Naive thymus-derived CD8-positive, alpha-beta T cell (primary cell): ENCODE measurements around the gene DRD1. TPM values are rescaled to one million over a fixed set of nuclear protein-coding genes. Genes with fewer than 3 reads are reported as not detected.
"Not testable (repeated sequence)": the region's sequence is repeated elsewhere in the genome, so short reads cannot be mapped to it uniquely, and the experiment has no call there.

Experiments used
- ATAC-seq, 2 donors: fragments of 150-1000 bp; cut with Tn5 transposase in 1 of 2; sonication (Bioruptor Pico), chemical (Tn5 transposase) in 1 of 2; 1 replicate in 1 of 2; 2 replicates in 1 of 2; pipeline ENCODE4 v1.10.0; 2021; ENCODE audit warnings: mild to moderate bottlenecking in 2 of 2, moderate library complexity in 2 of 2
- POLR2A ChIA-PET: fragments of 350-600 bp; sonication (Branson Sonifier 250); formaldehyde crosslinking; loops from one replicate; lab custom pipeline; 2021; ENCODE audit warnings: antibody characterized with exemption; lab: Charles Lee
- DNase-seq, 10 donors: peaks; one replicate each; pipeline versions ENCODE4 v3.0.0 to v3.0.0-alpha.2; 2020 to 2022
- H3K27ac Mint-ChIP-seq, 10 donors: one replicate each; pipeline ENCODE4 v1.8.0; 2020 to 2022; ENCODE audit warnings: mild to moderate bottlenecking in 10 of 10, mixed read lengths in 10 of 10, moderate library complexity in 4 of 10, inconsistent platforms in 1 of 10
- H3K27me3 Mint-ChIP-seq, 5 donors: one replicate each; pipeline ENCODE4 v1.8.0; 2021 to 2022; ENCODE audit warnings: mixed read lengths in 5 of 5
- H3K36me3 Mint-ChIP-seq, 3 donors: one replicate each; pipeline ENCODE4 v1.8.0; 2020 to 2022; ENCODE audit warnings: mixed read lengths in 3 of 3, mild to moderate bottlenecking in 2 of 3, inconsistent platforms in 1 of 3
- H3K4me1 Mint-ChIP-seq, 4 donors: one replicate each; pipeline ENCODE4 v1.8.0; 2021 to 2022; ENCODE audit warnings: mixed read lengths in 4 of 4
- H3K4me3 Mint-ChIP-seq, 10 donors: one replicate each; pipeline ENCODE4 v1.8.0; 2020 to 2022; ENCODE audit warnings: mild to moderate bottlenecking in 10 of 10, mixed read lengths in 10 of 10, moderate library complexity in 6 of 10, inconsistent platforms in 1 of 10
- H3K9me3 Mint-ChIP-seq, 9 donors: one replicate each; pipeline ENCODE4 v1.8.0; 2020 to 2022; ENCODE audit warnings: mixed read lengths in 9 of 9, mild to moderate bottlenecking in 3 of 9, inconsistent platforms in 1 of 9, moderate library complexity in 1 of 9
- polyA plus RNA-seq, 3 donors: library from polyadenylated mRNA; unstranded; fragments of 300-500 nt; fragmentation: Illumina TruSeq; gene quantifications; one replicate each; pipeline ENCODE4 v1.2.3, GENCODE V29; 2021
- total RNA-seq, 8 experiments: library from RNA in 2 of 8; stranded (reverse) in 2 of 8; gene quantifications; one replicate each; pipeline ENCODE4 v1.2.3 and lab custom pipeline; 2021 to 2026

The DRD1 gene
- total and polyA plus RNA-seq, 5 experiments from 2014 or later: not detected

GRCh38 chr5:175454338-175454737 lies 10.4 kb upstream of the DRD1 start:
- POLR2A ChIA-PET: interaction anchor here (0.7 kb wide), 1 partner anchor 48 kb away, joined by 3 read pairs; no protein-coding TSS in a partner anchor
- H3K9me3 Mint-ChIP-seq, DNase-seq, H3K4me3 Mint-ChIP-seq, ATAC-seq, H3K27ac Mint-ChIP-seq, H3K36me3 Mint-ChIP-seq, H3K4me1 Mint-ChIP-seq: not testable (repeated sequence)
- peaks cover 17 to 63% (median 35%) of the 10 kb centered on the region in 5 donors for H3K27me3 Mint-ChIP-seq

- Mint-ChIP-seq H3K27ac (no peak overlapping the region), H3K9me3 (no peaks in the 10 kb centered on the region), H3K36me3 (no peaks in the 10 kb centered on the region), H3K4me1 (no peaks in the 10 kb centered on the region), H3K27me3 (peaks cover 22 to 76% (median 37%) of the 10 kb centered on the region in 5 donors), H3K4me3 (no peak overlapping the region)
- POLR2A ChIA-PET: interaction anchor here (0.6 kb wide), 1 partner anchor 485 kb away, joined by 4 read pairs; no protein-coding TSS in a partner anchor
- DNase-seq (no peak), ATAC-seq (no peak)
Observed at GRCh38 chr5:175452166-175452565, 8.2 kb upstream of the DRD1 start.

GRCh38 chr5:175448276-175448675 lies 4.3 kb upstream of the DRD1 start:
- no peaks in the 10 kb centered on the region for H3K9me3 Mint-ChIP-seq
- peaks cover 0 to 1% (median 0%) of the 10 kb centered on the region in 3 donors for H3K36me3 Mint-ChIP-seq
- ATAC-seq (no peak), DNase-seq (no peak)
- H3K27ac Mint-ChIP-seq: no peak overlapping the region
- POLR2A ChIA-PET: no interaction called here
- H3K4me3 Mint-ChIP-seq: no peak overlapping the region
- H3K27me3 Mint-ChIP-seq: peaks cover 21 to 74% (median 41%) of the 10 kb centered on the region in 5 donors
- peaks cover 2 to 10% (median 6%) of the 10 kb centered on the region in 4 donors for H3K4me1 Mint-ChIP-seq

GRCh38 chr5:175447571-175447970 lies 3.6 kb upstream of the DRD1 start:
- H3K4me1 Mint-ChIP-seq: peaks cover 2 to 10% (median 6%) of the 10 kb centered on the region in 4 donors
- no peak overlapping the region for H3K27ac Mint-ChIP-seq
- H3K36me3 Mint-ChIP-seq: peaks cover 0 to 1% (median 0%) of the 10 kb centered on the region in 3 donors
- ATAC-seq: no peak
- H3K27me3 Mint-ChIP-seq: peaks cover 18 to 74% (median 42%) of the 10 kb centered on the region in 5 donors
- no peaks in the 10 kb centered on the region for H3K9me3 Mint-ChIP-seq
- POLR2A ChIA-PET: no interaction called here
- DNase-seq: no peak
- H3K4me3 Mint-ChIP-seq: no peak overlapping the region

GRCh38 chr5:175446378-175446777 lies 2.4 kb upstream of the DRD1 start:
- peaks cover 21 to 74% (median 51%) of the 10 kb centered on the region in 5 donors for H3K27me3 Mint-ChIP-seq
- H3K9me3 Mint-ChIP-seq, POLR2A ChIA-PET: not testable (repeated sequence)

GRCh38 chr5:175444905-175445456 lies 999 bp upstream of the DRD1 start:
- DNase-seq (no peak), ATAC-seq (no peak)
- peaks cover 2 to 10% (median 6%) of the 10 kb centered on the region in 4 donors for H3K4me1 Mint-ChIP-seq
- H3K27ac Mint-ChIP-seq: peak overlapping the region in 1 of 10 donors; percentile 63
- POLR2A ChIA-PET: no interaction called here
- no peaks in the 10 kb centered on the region for H3K9me3 Mint-ChIP-seq
- H3K27me3 Mint-ChIP-seq: peaks cover 21 to 75% (median 47%) of the 10 kb centered on the region in 5 donors
- H3K4me3 Mint-ChIP-seq: peak overlapping the region in 9 of 10 donors; percentile 65 to 85 (median 75)
- peaks cover 0 to 1% (median 0%) of the 10 kb centered on the region in 3 donors for H3K36me3 Mint-ChIP-seq

More at GRCh38 chr5:175446378-175446777, 2.4 kb upstream of the DRD1 start:
- not testable (repeated sequence) for H3K4me1 Mint-ChIP-seq, H3K36me3 Mint-ChIP-seq, ATAC-seq, H3K4me3 Mint-ChIP-seq, DNase-seq, H3K27ac Mint-ChIP-seq

- no peak for ATAC-seq
- H3K27ac Mint-ChIP-seq: no peak overlapping the region
Observed at GRCh38 chr5:175443514-175444059, 395 bp downstream of the DRD1 start.

GRCh38 chr5:175438234-175438857 lies 5.6 kb downstream of the DRD1 start:
- POLR2A ChIA-PET: no interaction called here
- Mint-ChIP-seq H3K4me1 (peaks cover 0 to under 1% (median 0%) of the 10 kb centered on the region in 4 donors), H3K36me3 (peaks cover 0 to under 1% (median 0%) of the 10 kb centered on the region in 3 donors), H3K27me3 (peaks cover 25 to 81% (median 35%) of the 10 kb centered on the region in 5 donors), H3K4me3 (no peak overlapping the region), H3K27ac (no peak overlapping the region), H3K9me3 (no peaks in the 10 kb centered on the region)
- ATAC-seq (no peak), DNase-seq (no peak)

More at GRCh38 chr5:175443514-175444059, 395 bp downstream of the DRD1 start:
- POLR2A ChIA-PET: no interaction called here
- Mint-ChIP-seq H3K9me3 (no peaks in the 10 kb centered on the region), H3K27me3 (peaks cover 21 to 75% (median 43%) of the 10 kb centered on the region in 5 donors), H3K4me1 (peaks cover 2 to 10% (median 6%) of the 10 kb centered on the region in 4 donors), H3K4me3 (peak overlapping the region in 6 of 10 donors; percentile 20 to 68 (median 48)), H3K36me3 (peaks cover 0 to 1% (median 0%) of the 10 kb centered on the region in 3 donors)
- no peak for DNase-seq

- DNase-seq: no peak
- POLR2A ChIA-PET: no interaction called here
- no peak overlapping the region for H3K4me3 Mint-ChIP-seq
- no peak overlapping the region for H3K27ac Mint-ChIP-seq
- H3K9me3 Mint-ChIP-seq: no peaks in the 10 kb centered on the region
- no peak for ATAC-seq
- no peaks in the 10 kb centered on the region for H3K4me1 Mint-ChIP-seq
- no peaks in the 10 kb centered on the region for H3K36me3 Mint-ChIP-seq
- peaks cover 13 to 63% (median 16%) of the 10 kb centered on the region in 5 donors for H3K27me3 Mint-ChIP-seq
Observed at GRCh38 chr5:175436359-175436758, 7.6 kb downstream of the DRD1 start.

- POLR2A ChIA-PET: no interaction called here
- DNase-seq (no peak), ATAC-seq (no peak)
- peaks cover 14 to 52% (median 16%) of the 10 kb centered on the region in 5 donors for H3K27me3 Mint-ChIP-seq
- H3K27ac Mint-ChIP-seq: no peak overlapping the region
- H3K36me3 Mint-ChIP-seq: no peaks in the 10 kb centered on the region
- no peak overlapping the region for H3K4me3 Mint-ChIP-seq
- no peaks in the 10 kb centered on the region for H3K4me1 Mint-ChIP-seq
- no peaks in the 10 kb centered on the region for H3K9me3 Mint-ChIP-seq
Observed at GRCh38 chr5:175434800-175435199, 9.2 kb downstream of the DRD1 start.

GRCh38 chr5:175427762-175428161 lies 16.2 kb downstream of the DRD1 start:
- no peak overlapping the region for H3K27ac Mint-ChIP-seq
- POLR2A ChIA-PET: no interaction called here
- no peak overlapping the region for H3K4me3 Mint-ChIP-seq
- H3K27me3 Mint-ChIP-seq: peaks cover 6 to 24% (median 13%) of the 10 kb centered on the region in 5 donors
- no peak for DNase-seq
- H3K36me3 Mint-ChIP-seq: peaks cover 0 to 5% (median 1%) of the 10 kb centered on the region in 3 donors
- ATAC-seq: no peak
- H3K4me1 Mint-ChIP-seq: no peaks in the 10 kb centered on the region
- H3K9me3 Mint-ChIP-seq: peaks cover 0 to 10% (median 0%) of the 10 kb centered on the region in 9 donors

GRCh38 chr5:175424594-175424993 lies 19.4 kb downstream of the DRD1 start:
- DNase-seq, H3K4me1 Mint-ChIP-seq, H3K4me3 Mint-ChIP-seq, H3K27ac Mint-ChIP-seq, POLR2A ChIA-PET, ATAC-seq: not testable (repeated sequence)
- H3K36me3 Mint-ChIP-seq: peaks cover 0 to 18% (median 4%) of the 10 kb centered on the region in 3 donors
- H3K9me3 Mint-ChIP-seq: peaks cover 0 to 18% (median 5%) of the 10 kb centered on the region in 9 donors
- peaks cover 22 to 53% (median 31%) of the 10 kb centered on the region in 5 donors for H3K27me3 Mint-ChIP-seq

GRCh38 chr5:175422058-175422457 lies 21.9 kb downstream of the DRD1 start:
- ATAC-seq: no peak
- Mint-ChIP-seq H3K36me3 (peaks cover 0 to 21% (median 3%) of the 10 kb centered on the region in 3 donors), H3K27me3 (peaks cover 23 to 67% (median 43%) of the 10 kb centered on the region in 5 donors), H3K4me3 (no peak overlapping the region), H3K27ac (no peak overlapping the region), H3K4me1 (no peaks in the 10 kb centered on the region), H3K9me3 (peaks cover 0 to 9% (median 2%) of the 10 kb centered on the region in 9 donors)
- POLR2A ChIA-PET: no interaction called here
- DNase-seq: no peak
